GM12891 (cell line): ENCODE results near the gene PRKN.

ENCODE experiments used
- POLR2A ChIP-seq: IDR thresholded peaks from 2 replicates; pipeline ENCODE4 v1.6.1; 2011; ENCODE audit warnings: low read depth, low read length, control low read depth
- POLR2AphosphoS5 ChIP-seq: IDR thresholded peaks from 2 replicates; pipeline ENCODE4 v1.6.1; 2011; ENCODE audit warnings: low read depth, low read length, control low read depth
- SPI1 ChIP-seq: IDR thresholded peaks from 2 replicates; pipeline ENCODE4 v1.6.1; 2011; ENCODE audit warnings: low read depth, low read length, control low read depth
- TAF1 ChIP-seq: IDR thresholded peaks from 2 replicates; pipeline ENCODE4 v1.6.1; 2011; ENCODE audit warnings: low read depth, low read length, control low read depth

GRCh38 chr6:161411265-161411944, 1316.2 kb downstream of the PRKN start:
- TF ChIP-seq POLR2AphosphoS5 (no peak), POLR2A (no peak), SPI1 (no peak), TAF1 (no peak)
